ENCODE results near the gene COL4A4.

The COL4A4 gene

DNA sequence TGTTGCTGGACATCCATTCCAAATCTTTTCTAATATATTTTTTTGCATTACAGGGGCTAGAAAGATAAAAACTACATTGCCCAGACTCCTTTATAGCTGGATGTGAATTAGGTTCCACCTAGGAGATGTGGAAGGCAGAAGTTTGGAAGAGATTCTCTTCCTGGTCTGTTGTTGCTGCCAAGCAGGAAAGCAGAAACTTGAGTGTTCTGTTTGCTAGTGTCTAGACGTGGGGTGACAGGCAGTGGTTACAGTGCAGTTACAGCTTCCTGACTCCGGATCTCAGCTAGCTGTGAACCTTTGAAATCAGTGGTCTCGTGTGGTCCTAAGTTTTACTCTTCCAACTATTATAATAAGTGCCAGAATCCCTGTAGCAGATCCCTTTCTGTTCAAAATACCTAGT is 46.2 kb downstream of the COL4A4 start:
- no peak overlapping the region for H3K9ac ChIP-seq (ENCODE audit: insufficient read length, low read depth)
- no peak for DNase-seq (ENCODE audit: low read depth, low spot score)
- H3K4me3 ChIP-seq (ENCODE audit: insufficient read length, low read depth): no peak overlapping the region
- no peaks in the 10 kb centered on the region for H3K4me1 ChIP-seq (ENCODE audit: insufficient read depth, insufficient read length)
- H3K9me3 ChIP-seq (ENCODE audit: insufficient read depth, low read length): no peaks in the 10 kb centered on the region
- no peaks in the 10 kb centered on the region for H3K27me3 ChIP-seq (ENCODE audit: insufficient read depth, insufficient read length)
- TF ChIP-seq SUZ12 (IDR thresholded peaks at IDR 0.05; ENCODE audit: extremely low read depth, insufficient read depth, insufficient read length) (no peak), YY1 (IDR thresholded peaks at IDR 0.05; ENCODE audit: insufficient read depth, insufficient read length) (no peak), ZNF274 (IDR thresholded peaks at IDR 0.05; ENCODE audit: low read depth, low read length) (no peak)
- no peaks in the 10 kb centered on the region for H3K36me3 ChIP-seq (ENCODE audit: insufficient read depth, insufficient read length, low read length)

GRCh38 chr2:227117027-227117426 is 47.0 kb downstream of the COL4A4 start:
- no peak for DNase-seq (ENCODE audit: low read depth, low spot score)
- Histone ChIP-seq H3K4me3 (ENCODE audit: insufficient read length, low read depth) (no peak overlapping the region), H3K9ac (ENCODE audit: insufficient read length, low read depth) (no peak overlapping the region), H3K27me3 (ENCODE audit: insufficient read depth, insufficient read length) (no peaks in the 10 kb centered on the region), H3K36me3 (ENCODE audit: insufficient read depth, insufficient read length, low read length) (no peaks in the 10 kb centered on the region), H3K4me1 (ENCODE audit: insufficient read depth, insufficient read length) (no peaks in the 10 kb centered on the region), H3K9me3 (ENCODE audit: insufficient read depth, low read length) (no peaks in the 10 kb centered on the region)
- TF ChIP-seq SUZ12 (IDR thresholded peaks at IDR 0.05; ENCODE audit: extremely low read depth, insufficient read depth, insufficient read length) (no peak), YY1 (IDR thresholded peaks at IDR 0.05; ENCODE audit: insufficient read depth, insufficient read length) (no peak), ZNF274 (IDR thresholded peaks at IDR 0.05; ENCODE audit: low read depth, low read length) (no peak)

DNA sequence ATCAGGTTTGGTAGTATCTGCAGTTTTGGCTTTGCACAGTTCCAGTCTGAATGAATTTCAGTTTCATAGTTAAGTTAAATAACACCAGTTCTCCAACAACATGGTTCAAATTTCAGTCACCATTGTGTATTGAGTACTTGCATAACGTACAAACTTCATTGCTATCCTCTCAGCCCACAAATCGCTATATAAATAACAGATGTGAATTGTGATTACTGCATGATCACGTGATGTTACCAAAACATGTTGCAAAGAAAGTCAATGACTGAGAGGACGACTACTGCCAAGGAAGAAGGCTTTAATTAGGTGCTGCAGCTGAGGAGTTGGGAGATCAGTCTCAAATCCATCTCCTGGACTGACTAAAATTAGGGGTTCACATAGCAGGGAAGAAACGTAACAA is 48.2 kb downstream of the COL4A4 start:
- TF ChIP-seq SUZ12 (IDR thresholded peaks at IDR 0.05; ENCODE audit: extremely low read depth, insufficient read depth, insufficient read length) (no peak), YY1 (IDR thresholded peaks at IDR 0.05; ENCODE audit: insufficient read depth, insufficient read length) (no peak), ZNF274 (IDR thresholded peaks at IDR 0.05; ENCODE audit: low read depth, low read length) (no peak)
- Histone ChIP-seq H3K4me1 (ENCODE audit: insufficient read depth, insufficient read length) (no peaks in the 10 kb centered on the region), H3K27me3 (ENCODE audit: insufficient read depth, insufficient read length) (no peaks in the 10 kb centered on the region), H3K9me3 (ENCODE audit: insufficient read depth, low read length) (no peaks in the 10 kb centered on the region), H3K9ac (ENCODE audit: insufficient read length, low read depth) (no peak overlapping the region), H3K4me3 (ENCODE audit: insufficient read length, low read depth) (no peak overlapping the region), H3K36me3 (ENCODE audit: insufficient read depth, insufficient read length, low read length) (no peaks in the 10 kb centered on the region)
- no peak for DNase-seq (ENCODE audit: low read depth, low spot score)

DNA sequence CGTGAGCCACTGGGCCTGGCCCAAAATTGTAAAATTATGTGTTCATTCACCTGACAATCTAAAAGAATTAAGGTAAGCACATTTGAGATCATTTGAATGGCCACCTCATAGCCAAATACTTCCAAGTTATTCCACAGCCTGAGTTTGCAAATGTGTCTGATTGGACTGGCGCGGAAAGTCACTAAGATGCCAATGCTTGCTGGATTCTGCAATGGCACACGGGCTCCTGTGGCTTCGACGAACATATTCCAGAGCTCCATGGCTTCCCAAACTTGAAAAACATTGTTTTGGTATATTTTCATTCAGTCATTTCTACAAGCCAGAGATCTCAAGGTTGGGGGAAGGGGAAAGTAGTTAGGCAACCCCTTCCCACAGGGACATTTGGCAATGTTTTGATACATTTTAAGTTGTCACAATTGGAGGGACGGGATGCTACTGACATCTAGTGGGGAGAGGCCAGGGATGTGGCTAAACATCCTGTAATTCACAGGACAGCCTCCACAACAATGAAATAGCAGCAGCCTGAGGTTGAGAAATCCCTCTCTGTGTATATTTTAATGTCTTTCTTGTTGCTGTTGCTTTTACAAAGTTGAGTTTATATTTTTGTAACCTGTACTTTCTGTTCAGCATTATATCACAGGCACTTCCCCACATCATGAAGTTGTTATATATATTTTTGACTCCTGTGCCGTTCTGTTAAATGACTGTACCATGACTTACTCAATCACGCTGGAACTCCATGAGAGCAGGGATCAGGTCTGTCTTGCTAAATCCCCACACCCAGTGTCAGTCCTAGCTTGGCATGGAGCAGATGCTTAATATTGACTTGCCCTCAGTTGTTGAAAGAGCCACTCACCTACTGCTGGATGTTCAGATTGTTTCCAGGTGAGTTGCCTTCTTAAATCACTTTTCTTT is 56.9 kb downstream of the COL4A4 start:
- peak; percentile 68 for DNase-seq (ENCODE audit: low read depth, low spot score)
- TF ChIP-seq ZNF274 (IDR thresholded peaks at IDR 0.05; ENCODE audit: low read depth, low read length) (no peak), YY1 (IDR thresholded peaks at IDR 0.05; ENCODE audit: insufficient read depth, insufficient read length) (no peak), SUZ12 (IDR thresholded peaks at IDR 0.05; ENCODE audit: extremely low read depth, insufficient read depth, insufficient read length) (no peak)
- H3K9ac ChIP-seq (ENCODE audit: insufficient read length, low read depth): peak overlapping the region; percentile 23

DNA sequence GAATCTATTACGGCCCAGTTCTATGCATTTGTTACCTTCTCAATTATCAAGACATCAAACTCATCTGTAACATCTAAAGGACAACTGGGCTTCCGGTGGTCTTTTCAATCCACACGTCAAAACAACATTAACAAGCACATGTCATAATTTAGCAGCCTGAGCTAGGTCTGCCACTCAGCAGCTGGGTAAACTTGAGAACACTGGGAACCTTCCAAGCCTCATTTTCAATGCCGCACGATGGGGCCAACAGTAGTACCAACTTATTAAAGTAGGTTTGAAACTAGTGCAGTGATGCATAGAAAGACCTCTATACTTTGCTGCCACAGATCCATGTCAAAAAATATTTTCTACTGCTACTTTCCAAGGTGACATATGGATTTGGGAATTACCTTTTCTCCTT is 60.4 kb downstream of the COL4A4 start:
- H3K9me3 ChIP-seq (ENCODE audit: insufficient read depth, low read length): no peaks in the 10 kb centered on the region
- H3K9ac ChIP-seq (ENCODE audit: insufficient read length, low read depth): no peak overlapping the region
- TF ChIP-seq ZNF274 (IDR thresholded peaks at IDR 0.05; ENCODE audit: low read depth, low read length) (no peak), YY1 (IDR thresholded peaks at IDR 0.05; ENCODE audit: insufficient read depth, insufficient read length) (no peak), SUZ12 (IDR thresholded peaks at IDR 0.05; ENCODE audit: extremely low read depth, insufficient read depth, insufficient read length) (no peak)

More for the DNA sequence above, 56.9 kb downstream of the COL4A4 start:
- Histone ChIP-seq H3K4me3 (ENCODE audit: insufficient read length, low read depth) (no peak overlapping the region), H3K36me3 (ENCODE audit: insufficient read depth, insufficient read length, low read length) (no peaks in the 10 kb centered on the region), H3K4me1 (ENCODE audit: insufficient read depth, insufficient read length) (no peaks in the 10 kb centered on the region), H3K9me3 (ENCODE audit: insufficient read depth, low read length) (no peaks in the 10 kb centered on the region), H3K27me3 (ENCODE audit: insufficient read depth, insufficient read length) (no peaks in the 10 kb centered on the region)

GRCh38 chr2:227099340-227099739 is 64.7 kb downstream of the COL4A4 start:
- Histone ChIP-seq H3K9me3 (ENCODE audit: insufficient read depth, low read length) (no peaks in the 10 kb centered on the region), H3K36me3 (ENCODE audit: insufficient read depth, insufficient read length, low read length) (no peaks in the 10 kb centered on the region), H3K4me1 (ENCODE audit: insufficient read depth, insufficient read length) (no peaks in the 10 kb centered on the region), H3K4me3 (ENCODE audit: insufficient read length, low read depth) (no peak overlapping the region), H3K9ac (ENCODE audit: insufficient read length, low read depth) (no peak overlapping the region), H3K27me3 (ENCODE audit: insufficient read depth, insufficient read length) (no peaks in the 10 kb centered on the region)
- TF ChIP-seq SUZ12 (IDR thresholded peaks at IDR 0.05; ENCODE audit: extremely low read depth, insufficient read depth, insufficient read length) (no peak), ZNF274 (IDR thresholded peaks at IDR 0.05; ENCODE audit: low read depth, low read length) (no peak), YY1 (IDR thresholded peaks at IDR 0.05; ENCODE audit: insufficient read depth, insufficient read length) (no peak)
- DNase-seq (ENCODE audit: low read depth, low spot score): no peak

More for the DNA sequence above, 60.4 kb downstream of the COL4A4 start:
- no peaks in the 10 kb centered on the region for H3K4me1 ChIP-seq (ENCODE audit: insufficient read depth, insufficient read length)
- H3K36me3 ChIP-seq (ENCODE audit: insufficient read depth, insufficient read length, low read length): no peaks in the 10 kb centered on the region
- no peak for DNase-seq (ENCODE audit: low read depth, low spot score)
- H3K27me3 ChIP-seq (ENCODE audit: insufficient read depth, insufficient read length): no peaks in the 10 kb centered on the region
- no peak overlapping the region for H3K4me3 ChIP-seq (ENCODE audit: insufficient read length, low read depth)

DNA sequence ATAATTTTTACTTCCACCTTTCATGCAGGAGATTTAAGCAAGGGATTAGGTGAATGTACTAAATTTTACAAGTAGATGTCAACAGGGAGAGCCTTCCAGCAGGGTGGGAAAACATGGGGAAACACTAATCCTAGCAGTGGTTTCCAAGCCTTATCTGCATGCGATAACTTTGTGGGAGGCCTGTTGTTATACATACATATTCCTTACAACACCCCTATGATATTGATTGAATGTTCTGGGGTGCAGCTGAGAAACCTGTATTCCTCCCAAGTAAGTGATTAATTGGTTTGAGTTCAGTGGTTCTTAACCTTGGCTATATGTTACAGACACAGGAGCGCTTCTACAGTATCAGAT is 65.9 kb downstream of the COL4A4 start:
- H3K4me3 ChIP-seq (ENCODE audit: insufficient read length, low read depth): no peak overlapping the region
- DNase-seq (ENCODE audit: low read depth, low spot score): no peak
- TF ChIP-seq ZNF274 (IDR thresholded peaks at IDR 0.05; ENCODE audit: low read depth, low read length): no peak
- no peak for TF ChIP-seq SUZ12 (IDR thresholded peaks at IDR 0.05; ENCODE audit: extremely low read depth, insufficient read depth, insufficient read length)
- TF ChIP-seq YY1 (IDR thresholded peaks at IDR 0.05; ENCODE audit: insufficient read depth, insufficient read length): no peak
- H3K4me1 ChIP-seq (ENCODE audit: insufficient read depth, insufficient read length): no peaks in the 10 kb centered on the region
- H3K27me3 ChIP-seq (ENCODE audit: insufficient read depth, insufficient read length): no peaks in the 10 kb centered on the region
- no peak overlapping the region for H3K9ac ChIP-seq (ENCODE audit: insufficient read length, low read depth)
- no peaks in the 10 kb centered on the region for H3K36me3 ChIP-seq (ENCODE audit: insufficient read depth, insufficient read length, low read length)
- H3K9me3 ChIP-seq (ENCODE audit: insufficient read depth, low read length): no peaks in the 10 kb centered on the region; the same call in 1 of the 2 replicates

Data from NT2/D1 (cell line).